ENCODE data around the gene OVOL3. TPM values are rescaled to one million over a fixed set of nuclear protein-coding genes. Genes with fewer than 3 reads are reported as not detected.
"Not testable (repeated sequence)": the region's sequence is repeated elsewhere in the genome, so short reads cannot be mapped to it uniquely, and the experiment has no call there.

The OVOL3 gene
- total RNA-seq, 1 experiment from 2014 or later: not detected

DNA sequence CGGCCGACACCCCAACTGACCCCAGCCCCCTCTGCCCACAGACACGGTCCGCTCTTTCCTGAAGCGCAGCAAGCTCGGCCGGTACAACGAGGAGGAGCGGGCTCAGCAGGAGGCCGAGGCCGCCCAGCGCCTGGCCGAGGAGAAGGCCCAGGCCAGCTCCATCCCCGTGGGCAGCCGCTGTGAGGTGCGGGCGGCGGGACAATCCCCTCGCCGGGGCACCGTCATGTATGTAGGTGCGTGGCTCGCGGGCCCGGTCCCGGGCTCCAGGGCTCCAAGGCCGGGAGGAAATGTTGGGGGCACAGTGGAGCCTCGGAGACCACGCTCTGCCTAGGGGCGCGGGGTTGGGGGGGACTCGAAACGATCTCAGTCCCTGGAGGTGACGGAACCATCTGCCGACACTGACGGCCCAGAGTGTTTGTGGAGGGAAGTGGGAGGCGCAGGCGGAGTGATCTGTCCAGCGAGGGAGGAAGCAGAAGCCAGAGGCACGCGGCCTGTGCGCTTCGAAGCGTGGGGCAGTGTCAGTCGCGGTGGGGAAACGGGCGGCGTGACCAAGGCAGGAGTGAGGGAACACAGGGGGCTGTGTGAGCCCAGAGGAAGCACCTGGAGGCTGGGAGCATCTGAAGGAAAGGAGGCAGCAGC, 10.7 kb downstream of the OVOL3 start:
- DNase-seq (ENCODE audit: extremely low read depth, low read depth): no peak

DNA sequence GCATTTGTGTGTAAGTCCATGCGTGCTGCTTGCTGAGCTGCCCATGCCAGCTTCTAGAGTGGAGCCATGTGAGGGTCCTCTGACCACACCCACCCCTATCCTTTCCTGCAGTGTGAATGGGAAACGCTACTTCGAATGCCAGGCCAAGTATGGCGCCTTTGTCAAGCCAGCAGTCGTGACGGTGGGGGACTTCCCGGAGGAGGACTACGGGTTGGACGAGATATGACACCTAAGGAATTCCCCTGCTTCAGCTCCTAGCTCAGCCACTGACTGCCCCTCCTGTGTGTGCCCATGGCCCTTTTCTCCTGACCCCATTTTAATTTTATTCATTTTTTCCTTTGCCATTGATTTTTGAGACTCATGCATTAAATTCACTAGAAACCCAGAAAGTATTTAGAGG, 14.6 kb downstream of the OVOL3 start:
- DNase-seq (ENCODE audit: extremely low read depth, low read depth): no peak

DNA sequence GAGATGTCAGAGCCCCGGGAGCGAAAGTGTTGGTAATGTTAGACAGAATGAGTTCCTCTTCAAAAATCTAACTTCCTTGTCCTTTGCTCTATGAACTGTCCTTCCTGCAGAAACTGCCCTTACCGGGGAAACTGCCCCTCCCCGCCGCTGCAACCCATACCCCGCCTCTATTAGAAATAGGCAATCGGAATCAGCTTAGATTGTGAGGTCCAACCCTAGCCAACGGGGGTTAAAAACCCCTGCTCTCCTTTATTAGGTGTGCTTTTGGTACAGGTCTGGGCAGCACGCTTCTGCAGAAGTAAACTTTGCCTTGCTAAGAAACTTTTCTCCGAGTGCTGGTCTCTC, 17.4 kb downstream of the OVOL3 start:
- DNase-seq (ENCODE audit: extremely low read depth, low read depth): no peak

DNA sequence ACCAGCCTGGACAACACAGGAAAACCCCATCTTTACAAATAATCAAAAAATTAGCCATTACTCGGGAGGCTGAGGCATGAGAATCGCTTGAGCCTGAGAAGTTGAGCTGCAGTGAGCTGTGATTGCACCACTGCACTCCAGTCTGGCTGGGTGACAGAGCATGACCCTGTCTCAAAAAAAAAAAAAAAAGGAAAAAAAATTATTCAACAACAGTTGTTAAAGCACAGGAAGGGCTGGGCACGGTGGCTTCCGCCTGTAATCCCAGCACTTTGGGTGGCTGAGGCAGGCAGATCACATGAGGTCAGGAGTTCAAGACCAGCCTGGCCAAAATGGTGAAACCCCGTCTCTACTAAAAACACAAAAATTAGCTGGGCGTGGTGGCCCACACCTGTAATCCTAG, 20.3 kb downstream of the OVOL3 start:
- not testable (repeated sequence) for DNase-seq (ENCODE audit: extremely low read depth, low read depth)

DNA sequence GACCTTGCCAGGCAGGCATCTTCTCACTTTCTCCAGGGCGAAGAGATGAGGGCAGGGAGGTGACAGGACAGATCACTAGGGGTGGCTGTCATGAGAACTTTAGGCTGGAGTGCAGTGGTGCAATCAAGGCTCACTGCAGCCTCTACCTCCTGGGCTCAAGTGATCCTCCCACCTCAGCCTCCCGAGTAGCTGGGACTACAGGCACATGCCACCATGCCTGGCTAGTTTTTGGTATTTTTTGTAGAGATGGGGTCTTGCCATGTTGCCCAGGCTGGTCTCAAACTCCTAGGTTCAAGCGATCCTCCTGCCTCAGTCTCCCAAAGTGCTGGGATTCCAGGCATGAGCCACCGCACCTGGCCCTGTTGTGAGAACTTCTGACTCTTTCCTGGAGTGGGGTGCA, 23.9 kb downstream of the OVOL3 start:
- DNase-seq (ENCODE audit: extremely low read depth, low read depth): not testable (repeated sequence)

DNA sequence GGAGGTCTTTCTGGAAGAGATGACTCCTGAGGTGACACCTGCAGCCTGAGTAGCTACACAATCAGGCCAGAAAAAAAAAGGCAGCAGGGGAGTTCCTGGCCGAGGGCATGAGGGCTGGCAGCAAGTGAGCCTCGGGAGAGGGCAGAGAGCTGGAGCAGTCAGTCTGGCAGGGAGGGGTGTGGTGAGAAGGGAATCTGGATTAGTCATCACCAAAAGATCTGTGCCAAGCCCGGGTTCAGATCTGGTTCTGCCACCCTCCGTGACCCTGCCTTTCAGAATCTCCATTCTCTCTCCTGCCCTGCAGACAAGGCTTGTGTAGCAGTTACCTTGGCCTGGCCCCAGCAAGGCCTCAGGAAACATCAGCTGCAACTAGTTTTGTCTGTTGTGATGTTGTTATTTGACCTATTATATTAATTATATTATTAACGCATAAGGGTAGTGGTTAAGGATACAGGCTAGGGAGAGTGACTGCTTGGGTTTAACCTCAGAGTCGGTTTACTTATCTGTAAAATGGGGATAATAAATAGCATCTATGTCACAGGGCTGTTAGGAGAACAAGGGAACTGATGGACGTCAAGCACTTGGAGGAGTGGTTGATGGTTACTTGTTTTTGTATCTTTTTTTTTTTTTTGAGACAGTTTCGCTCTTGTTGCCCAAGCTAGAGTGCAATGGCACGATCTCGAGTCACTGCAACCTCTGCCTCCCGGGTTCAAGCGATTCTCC, 26.2 kb downstream of the OVOL3 start:
- peak; percentile 57 for DNase-seq (ENCODE audit: extremely low read depth, low read depth)

DNA sequence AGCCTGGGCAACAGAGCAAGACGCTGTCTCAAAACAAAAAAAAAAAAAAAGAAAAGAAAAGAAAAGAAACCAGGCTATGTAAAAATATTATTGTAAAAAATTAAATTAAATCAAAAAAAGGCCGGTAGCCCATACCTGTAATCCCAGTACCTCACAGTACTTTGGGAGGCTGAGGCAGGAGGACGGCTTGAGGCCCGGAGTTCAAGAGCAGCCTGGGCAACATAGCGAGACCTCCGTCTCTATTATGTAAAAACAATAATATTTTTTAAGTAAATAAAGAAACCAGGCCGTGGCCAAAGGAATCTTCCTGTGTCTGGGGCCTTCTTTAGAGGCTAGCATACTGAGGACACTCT, 28.2 kb downstream of the OVOL3 start:
- no peak for DNase-seq (ENCODE audit: extremely low read depth, low read depth)

DNA sequence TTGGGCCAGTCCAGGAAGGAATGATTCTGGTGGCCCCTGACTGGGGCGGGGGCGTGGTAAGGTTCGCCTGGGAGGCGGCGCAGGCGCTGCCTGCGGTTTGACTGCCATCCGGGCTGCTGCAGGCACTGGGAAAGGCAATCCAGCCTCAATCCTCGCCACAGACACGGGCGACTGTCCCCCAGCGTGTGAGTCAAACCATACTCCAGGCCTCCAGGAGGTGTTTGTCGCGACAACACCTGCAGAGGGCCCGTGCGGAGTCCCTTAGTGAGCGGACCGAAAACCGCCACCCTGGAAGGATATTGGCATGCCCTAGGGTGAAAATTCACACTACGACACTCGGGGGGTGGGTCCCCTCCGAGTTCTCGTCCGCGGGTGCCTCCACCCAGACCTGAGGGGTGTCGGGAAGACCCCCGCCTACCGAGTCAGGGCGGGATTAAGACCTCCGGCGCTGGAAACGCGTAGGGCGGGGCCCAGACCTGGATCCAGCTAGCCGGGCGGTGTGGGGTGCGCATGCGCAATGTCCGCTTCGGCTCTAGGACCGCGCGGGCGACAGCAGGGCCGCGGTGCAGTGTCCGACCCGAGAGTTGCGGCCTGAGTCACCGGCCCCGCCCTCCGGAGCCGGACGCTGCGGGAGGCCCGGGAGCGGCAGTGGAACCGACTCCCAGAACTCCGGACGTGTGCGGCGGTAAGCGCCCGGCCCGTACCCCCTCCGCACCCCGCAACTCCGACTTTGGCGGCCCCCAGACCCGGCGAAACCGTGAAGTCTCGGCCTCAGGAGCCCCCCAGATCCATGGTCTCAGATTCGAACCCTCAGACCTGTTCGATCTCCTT, 28.7 kb downstream of the OVOL3 start, which contains the start of gene CAPNS1:
TSS of gene CAPNS1 (plus strand) at position 594 of the 831 bp plus-strand sequence. CDS start 946 bp downstream, outside the sequence.
- peak; percentile 97 for DNase-seq (ENCODE audit: extremely low read depth, low read depth)

DNA sequence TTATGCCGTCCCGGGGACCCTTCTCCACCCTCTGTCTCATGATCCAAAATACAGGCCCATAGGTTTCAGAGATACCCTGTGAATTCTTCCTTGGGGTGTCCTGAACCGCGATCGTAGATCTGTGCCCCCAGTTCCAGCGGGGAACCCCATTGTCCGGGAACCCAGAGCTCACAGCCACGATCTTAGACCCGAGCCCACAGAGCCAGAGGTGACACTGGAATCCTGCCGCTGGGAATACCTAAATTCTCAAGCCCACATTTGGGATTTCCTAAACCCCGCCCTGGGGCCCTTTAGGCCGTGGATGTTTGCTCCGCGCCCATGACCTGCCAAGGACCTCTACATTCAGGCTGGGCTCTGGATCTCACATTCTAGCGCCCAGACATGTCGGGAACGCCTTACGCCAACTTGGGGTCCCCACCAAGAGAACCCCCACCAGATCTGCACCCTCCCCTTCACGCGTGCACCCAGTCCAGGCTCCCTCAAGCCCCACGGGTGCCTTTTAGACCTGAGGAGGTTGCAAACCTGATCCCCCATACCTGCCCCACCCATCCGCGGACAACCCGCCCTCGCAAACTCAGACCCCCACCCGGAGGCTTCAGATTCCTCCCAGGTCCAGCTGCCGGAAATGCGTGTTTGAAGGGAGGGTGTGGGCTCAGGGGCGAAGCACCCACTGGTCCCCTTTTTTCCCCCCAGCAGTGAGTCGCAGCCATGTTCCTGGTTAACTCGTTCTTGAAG, 29.5 kb downstream of the OVOL3 start:
- peak; percentile 54 for DNase-seq (ENCODE audit: extremely low read depth, low read depth)

DNA sequence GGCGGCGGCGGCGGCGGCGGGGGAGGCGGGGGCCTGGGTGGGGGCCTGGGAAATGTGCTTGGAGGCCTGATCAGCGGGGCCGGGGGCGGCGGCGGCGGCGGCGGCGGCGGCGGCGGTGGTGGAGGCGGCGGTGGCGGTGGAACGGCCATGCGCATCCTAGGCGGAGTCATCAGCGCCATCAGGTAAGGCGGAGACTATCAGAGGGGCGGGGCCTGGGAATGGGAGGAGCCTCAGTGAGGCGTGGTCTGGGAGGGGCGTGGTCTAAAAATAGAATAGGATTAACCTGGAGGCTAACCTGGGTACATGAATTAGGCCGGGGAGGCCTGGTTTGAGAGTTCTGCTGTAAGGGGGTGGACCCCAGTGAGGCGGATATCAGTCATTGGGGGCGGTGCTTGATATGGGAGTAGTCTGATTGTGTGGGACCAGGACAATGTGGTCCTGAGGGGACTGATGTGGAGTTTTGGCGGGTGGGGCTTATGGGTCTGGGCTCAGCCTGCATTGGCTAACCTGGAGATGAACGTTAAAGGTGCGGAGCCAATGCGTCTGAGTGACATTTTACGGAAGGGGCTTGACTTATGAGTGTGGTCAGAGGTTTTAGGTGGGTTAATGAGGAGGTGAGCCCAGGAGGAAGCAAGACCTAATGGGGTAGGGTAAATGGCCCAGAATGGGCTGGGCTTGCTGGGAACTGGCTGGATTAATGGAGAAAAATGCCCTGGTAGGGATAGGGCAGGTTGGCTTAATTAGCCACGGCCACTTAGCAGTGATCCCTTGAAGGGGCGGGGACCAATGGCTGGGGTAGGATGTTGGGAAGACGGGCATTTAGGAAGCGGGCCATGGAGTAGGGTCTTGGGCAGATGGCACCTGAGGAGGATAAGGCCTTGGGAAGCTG, 30.3 kb downstream of the OVOL3 start:
- DNase-seq (ENCODE audit: extremely low read depth, low read depth): peak; percentile 86

DNA sequence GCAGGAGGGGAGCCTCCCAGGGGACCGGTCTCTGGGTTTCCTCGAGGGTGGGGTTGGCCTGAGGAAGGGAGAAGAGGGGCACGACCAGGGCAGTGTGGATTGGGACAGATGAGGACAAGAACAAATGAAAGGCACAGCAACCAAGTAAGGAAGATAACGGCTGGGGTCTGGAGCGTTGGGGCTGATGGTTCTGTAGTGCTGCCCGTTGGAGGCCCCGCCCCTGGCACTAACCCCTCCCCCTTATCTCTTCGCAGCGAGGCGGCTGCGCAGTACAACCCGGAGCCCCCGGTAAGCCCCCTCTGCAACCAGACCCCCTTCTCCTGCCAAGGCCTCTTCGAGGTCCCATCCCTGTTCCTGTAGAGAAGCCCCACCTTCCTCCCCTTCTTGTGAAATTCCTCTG, 31.1 kb downstream of the OVOL3 start:
- no peak for DNase-seq (ENCODE audit: extremely low read depth, low read depth)

DNA sequence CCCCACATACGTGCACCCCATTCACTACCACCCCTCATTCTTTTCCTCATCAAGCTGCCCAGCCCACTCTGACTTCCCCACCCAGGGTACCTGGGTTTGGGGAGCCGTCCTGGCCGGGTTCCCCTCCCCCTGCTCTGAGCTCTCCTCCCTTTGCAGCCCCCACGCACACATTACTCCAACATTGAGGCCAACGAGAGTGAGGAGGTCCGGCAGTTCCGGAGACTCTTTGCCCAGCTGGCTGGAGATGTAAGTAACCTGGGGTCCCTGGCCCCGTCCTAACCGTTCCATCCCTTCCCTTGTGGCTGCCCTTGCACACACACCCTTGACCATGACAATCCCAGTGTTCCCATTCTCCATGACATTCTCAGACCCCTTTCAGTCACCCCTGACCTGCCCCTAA, 31.6 kb downstream of the OVOL3 start:
- no peak for DNase-seq (ENCODE audit: extremely low read depth, low read depth)

DNA sequence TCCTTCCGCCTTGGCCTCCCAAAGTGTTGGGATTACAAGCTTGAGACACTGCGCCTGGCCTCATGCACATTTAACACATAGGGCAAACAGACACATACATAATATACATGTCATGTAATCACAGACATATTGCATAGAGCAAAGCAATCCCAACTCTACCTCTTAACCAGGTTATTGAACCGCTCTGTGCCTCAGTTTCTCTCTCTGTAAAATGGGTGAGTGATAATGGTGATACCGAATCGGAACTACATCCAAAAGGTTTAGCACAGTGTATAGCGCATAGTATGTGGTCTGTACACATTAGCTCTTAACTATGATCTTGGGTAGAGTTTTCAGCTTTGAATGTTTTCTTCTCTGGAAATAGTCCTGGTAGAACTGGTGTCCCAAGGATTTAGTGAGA, 33.7 kb downstream of the OVOL3 start:
- no peak for DNase-seq (ENCODE audit: extremely low read depth, low read depth)

DNA sequence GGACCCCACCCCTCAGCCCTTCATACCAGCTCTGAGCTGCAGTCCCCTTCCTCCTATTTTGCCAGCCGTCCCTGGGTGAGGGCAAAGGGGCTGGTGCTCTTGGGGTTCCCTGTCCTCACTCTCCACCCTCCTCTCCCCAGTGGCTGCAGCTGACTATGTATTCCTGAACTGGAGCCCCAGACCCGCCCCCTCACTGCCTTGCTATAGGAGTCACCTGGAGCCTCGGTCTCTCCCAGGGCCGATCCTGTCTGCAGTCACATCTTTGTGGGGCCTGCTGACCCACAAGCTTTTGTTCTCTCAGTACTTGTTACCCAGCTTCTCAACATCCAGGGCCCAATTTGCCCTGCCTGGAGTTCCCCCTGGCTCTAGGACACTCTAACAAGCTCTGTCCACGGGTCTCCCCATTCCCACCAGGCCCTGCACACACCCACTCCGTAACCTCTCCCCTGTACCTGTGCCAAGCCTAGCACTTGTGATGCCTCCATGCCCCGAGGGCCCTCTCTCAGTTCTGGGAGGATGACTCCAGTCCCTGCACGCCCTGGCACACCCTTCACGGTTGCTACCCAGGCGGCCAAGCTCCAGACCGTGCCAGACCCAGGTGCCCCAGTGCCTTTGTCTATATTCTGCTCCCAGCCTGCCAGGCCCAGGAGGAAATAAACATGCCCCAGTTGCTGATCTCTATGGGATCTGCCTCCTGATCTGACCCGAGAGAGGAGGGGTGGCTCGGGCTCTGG, 38.9 kb downstream of the OVOL3 start:
- DNase-seq (ENCODE audit: extremely low read depth, low read depth): no peak

DNA sequence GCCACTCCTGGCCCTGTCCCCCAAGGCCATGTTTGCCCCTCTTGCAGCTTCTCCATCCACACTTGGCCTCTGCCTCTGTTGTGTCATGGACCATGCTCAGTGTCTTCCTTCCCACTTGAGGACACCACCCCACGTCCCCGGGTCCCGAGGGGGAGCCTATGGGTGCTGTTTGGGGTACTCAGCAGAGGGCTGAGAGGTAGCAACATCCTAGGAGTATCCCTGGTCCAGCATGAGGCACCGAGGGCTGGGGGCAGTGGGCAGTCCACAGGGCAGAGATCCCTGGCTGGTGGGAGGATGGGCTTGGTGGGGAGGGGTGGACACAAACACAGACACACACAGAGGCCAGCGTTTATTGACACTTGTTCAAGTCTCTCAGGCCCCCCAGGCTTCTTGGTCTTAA, 39.6 kb downstream of the OVOL3 start:
- DNase-seq (ENCODE audit: extremely low read depth, low read depth): no peak

DNA sequence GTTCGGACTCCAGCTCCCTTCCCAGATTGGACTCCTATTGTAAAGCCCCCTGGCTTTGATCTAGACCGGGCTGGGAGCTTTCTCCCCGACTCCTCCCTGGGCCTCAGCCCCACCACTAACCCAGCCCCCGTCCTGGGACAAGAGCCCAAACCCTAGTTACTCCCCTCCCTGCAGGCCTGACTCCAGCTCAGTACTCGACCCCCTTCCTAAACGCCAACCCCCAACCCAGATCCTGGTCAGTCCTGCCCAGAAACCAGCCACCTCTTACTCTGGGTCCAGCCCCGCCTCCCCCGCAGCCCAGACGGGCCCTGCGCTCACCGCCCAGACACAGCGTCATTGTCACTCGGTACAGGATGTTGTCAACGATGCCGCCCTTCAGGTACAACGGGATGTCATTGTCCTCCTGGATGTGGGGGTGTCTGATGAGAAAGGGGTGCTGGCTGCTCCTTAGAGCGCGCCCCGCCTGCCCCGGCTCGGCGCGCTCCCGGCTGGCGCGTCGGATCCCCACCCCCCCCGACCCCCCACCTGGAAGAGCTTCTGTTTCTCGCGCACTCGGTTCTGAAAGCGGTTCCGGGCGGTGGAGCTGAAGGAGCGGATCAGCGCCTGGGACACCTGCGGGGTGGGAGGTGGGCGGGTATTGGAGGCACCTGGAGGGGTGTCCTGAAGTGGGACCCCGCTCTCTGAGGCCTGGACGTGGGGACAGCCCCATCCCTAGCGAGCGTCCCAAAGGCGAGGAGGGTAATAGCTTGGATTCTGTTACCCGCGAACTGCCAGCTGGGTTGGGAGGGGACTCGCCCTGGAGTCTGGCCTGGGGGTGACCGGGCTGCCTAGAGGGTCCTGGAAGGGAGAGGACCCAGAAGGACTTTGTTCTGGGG, 40.4 kb downstream of the OVOL3 start:
- DNase-seq (ENCODE audit: extremely low read depth, low read depth): no peak

DNA sequence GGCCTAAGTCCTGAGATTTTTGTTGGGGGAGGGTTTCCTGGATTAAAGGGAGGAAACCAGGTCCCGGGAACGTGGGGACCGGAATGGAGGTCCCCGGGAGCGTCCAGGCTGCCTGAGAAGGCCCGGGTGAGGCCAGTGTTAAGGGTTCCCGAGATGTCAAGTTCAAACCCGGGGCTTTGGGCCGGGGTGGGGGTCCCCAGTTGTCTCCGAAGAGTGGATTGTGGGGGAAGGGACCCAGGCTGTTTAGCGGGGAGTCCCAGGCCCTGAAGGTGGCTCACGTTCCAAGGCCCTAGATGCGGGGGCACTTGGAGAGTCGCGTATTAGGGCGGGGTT, 41.0 kb downstream of the OVOL3 start:
- DNase-seq (ENCODE audit: extremely low read depth, low read depth): no peak

DNA sequence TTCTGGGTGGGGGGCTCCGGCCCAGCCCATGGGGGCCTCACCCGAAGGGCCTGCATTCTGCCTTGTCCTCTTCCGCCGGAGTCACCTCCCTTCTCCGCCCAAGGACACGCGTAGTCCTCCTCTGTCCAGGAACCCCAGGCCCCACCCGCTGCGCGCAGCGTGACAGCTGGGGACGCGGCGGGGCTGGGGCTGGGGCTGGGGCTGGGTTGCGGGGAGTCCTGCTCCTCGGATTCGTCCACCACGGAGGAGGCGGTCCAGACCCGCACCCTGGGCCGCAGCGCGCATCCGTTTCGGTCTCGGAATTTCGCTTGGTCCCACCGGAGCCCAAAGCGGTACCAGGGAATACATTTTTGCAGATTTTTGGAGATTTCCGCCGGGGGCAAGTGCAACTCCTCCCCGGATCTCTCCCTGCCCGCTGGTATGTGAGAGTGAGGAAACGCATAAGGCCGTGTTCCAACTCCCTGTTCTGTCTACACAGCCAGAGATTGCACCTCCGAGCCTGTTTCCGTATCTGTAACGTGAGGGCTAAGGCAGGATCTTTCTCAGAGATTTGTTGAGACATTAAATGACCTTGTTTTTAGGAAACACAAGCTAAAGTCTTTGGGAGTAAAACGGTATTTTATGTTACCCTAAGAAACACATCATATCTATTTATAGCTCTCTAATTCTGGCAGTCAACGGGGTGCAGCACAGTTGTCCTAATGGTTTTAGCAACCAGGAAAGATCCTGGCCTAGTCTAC, 41.6 kb downstream of the OVOL3 start, which contains the start of gene COX7A1:
TSS of gene COX7A1 (minus strand) at position 96 of the 740 bp plus-strand sequence. CDS start at position 56, 40 bp downstream.
- no peak for DNase-seq (ENCODE audit: extremely low read depth, low read depth)
